RCC 7860 (cell line): Measurements from ENCODE around the gene C8G.
A peak's percentile ranks its signal among the peaks of the same experiment; 100 is the strongest.

Experiments
- DNase-seq: peaks from one replicate; pipeline ENCODE4 v3.0.0-alpha.2; 2015; ENCODE audit warnings: low spot score
- FAIRE-seq: peaks from 2 replicates; lab custom pipeline; 2012; peaks lifted over from hg19 to GRCh38; lab: Jason Lieb, UNC

C8G gene

GRCh38 chr9:136940526-136941230 lies 4.4 kb upstream of the C8G start:
- DNase-seq = no peak
- no peak for FAIRE-seq

GRCh38 chr9:136941231-136942111 lies 3.6 kb upstream of the C8G start:
- DNase-seq = no peak
- FAIRE-seq = no peak

GRCh38 chr9:136942112-136942880 lies 2.7 kb upstream of the C8G start:
- FAIRE-seq (no peak), DNase-seq (no peak)

GRCh38 chr9:136942881-136943230 lies 2.2 kb upstream of the C8G start:
- no peak for FAIRE-seq
- DNase-seq = no peak

- no peak for FAIRE-seq
- DNase-seq = peak; percentile 23
These were observed 1.5 kb upstream of the C8G start for GRCh38 chr9:136943291-136944211.

GRCh38 chr9:136944212-136944518 lies 878 bp upstream of the C8G start:
- DNase-seq (no peak), FAIRE-seq (no peak)

GRCh38 chr9:136945333-136946227 lies 537 bp downstream of the C8G start:
- FAIRE-seq (no peak), DNase-seq (no peak)

GRCh38 chr9:136946228-136947027 lies 1.4 kb downstream of the C8G start:
- DNase-seq = no peak
- FAIRE-seq = no peak

GRCh38 chr9:136947028-136947891 lies 2.2 kb downstream of the C8G start:
- FAIRE-seq (no peak), DNase-seq (no peak)

- DNase-seq (no peak), FAIRE-seq (no peak)
These were observed 3.0 kb downstream of the C8G start for GRCh38 chr9:136947955-136948510.

GRCh38 chr9:136949239-136949816 lies 4.3 kb downstream of the C8G start:
- DNase-seq = no peak
- FAIRE-seq = no peak

- no peak for FAIRE-seq
These were observed 5.0 kb downstream of the C8G start for GRCh38 chr9:136949817-136950655.

GRCh38 chr9:136950656-136951276 lies 5.7 kb downstream of the C8G start:
- FAIRE-seq = no peak
- no peak for DNase-seq

More at GRCh38 chr9:136949817-136950655, 5.0 kb downstream of the C8G start:
- peak; percentile 85 for DNase-seq

- FAIRE-seq (no peak), DNase-seq (no peak)
These were observed 6.7 kb downstream of the C8G start, which contains the start of gene LCN12 for GRCh38 chr9:136951541-136952320. Gene LCN12, plus strand, starts transcription at chr9:136952273. Its CDS starts 55 bp downstream, at chr9:136952328.

GRCh38 chr9:136952321-136952850 lies 7.3 kb downstream of the C8G start:
- no peak for DNase-seq
- no peak for FAIRE-seq
